Glutamatergic neuron (in vitro differentiated cells): ENCODE results near the gene SPRED1. TPM values are rescaled to one million over a fixed set of nuclear protein-coding genes. Genes with fewer than 3 reads are reported as not detected.
"Not testable (repeated sequence)": the region's sequence is repeated elsewhere in the genome, so short reads cannot be mapped to it uniquely, and the experiment has no call there.

Experiments used
- DNase-seq: peaks from one replicate; pipeline ENCODE4 v3.0.0; 2022
- H3K27ac Mint-ChIP-seq: one replicate; pipeline ENCODE4 v1.8.0; 2020; ENCODE audit warnings: mild to moderate bottlenecking, mixed read lengths, inconsistent platforms; ENCODE audit not compliant: unreplicated experiment
- H3K27me3 Mint-ChIP-seq: one replicate; pipeline ENCODE4 v1.8.0; 2020; ENCODE audit warnings: mild to moderate bottlenecking, moderate library complexity, mixed read lengths, inconsistent platforms; ENCODE audit not compliant: unreplicated experiment
- H3K36me3 Mint-ChIP-seq: one replicate; pipeline ENCODE4 v1.8.0; 2020; ENCODE audit warnings: mild to moderate bottlenecking, mixed read lengths, inconsistent platforms; ENCODE audit not compliant: unreplicated experiment
- H3K4me1 Mint-ChIP-seq: one replicate; pipeline ENCODE4 v1.8.0; 2020; ENCODE audit warnings: mild to moderate bottlenecking, low read depth, mixed read lengths, inconsistent platforms; ENCODE audit not compliant: unreplicated experiment
- H3K4me3 Mint-ChIP-seq: one replicate; pipeline ENCODE4 v1.8.0; 2020; ENCODE audit warnings: mild to moderate bottlenecking, mixed read lengths, inconsistent platforms; ENCODE audit not compliant: unreplicated experiment
- H3K9me3 Mint-ChIP-seq: one replicate; pipeline ENCODE4 v1.8.0; 2020; ENCODE audit warnings: mild to moderate bottlenecking, moderate library complexity, mixed read lengths, inconsistent platforms; ENCODE audit not compliant: unreplicated experiment
- total RNA-seq: library from RNA; stranded (reverse); fragmentation: NEBNext Ultra II Directional; extraction: Animal tissue kit (Norgen Biotek cat#: 25700); gene quantifications from one replicate; pipeline ENCODE4 v1.2.1, GENCODE V29; 2021; ENCODE audit not compliant: unreplicated experiment
- TF ChIP-seq, protein P1 (sequence below): fragments of 200-600 bp; sonication (generic); IDR thresholded peaks from one replicate; pipeline ENCODE4 v1.5.0; 2021; ENCODE audit not compliant: partially characterized antibody, unreplicated experiment

Gene SPRED1
- total RNA-seq, 1 donor from 2014 or later, result 2.4 TPM

DNA sequence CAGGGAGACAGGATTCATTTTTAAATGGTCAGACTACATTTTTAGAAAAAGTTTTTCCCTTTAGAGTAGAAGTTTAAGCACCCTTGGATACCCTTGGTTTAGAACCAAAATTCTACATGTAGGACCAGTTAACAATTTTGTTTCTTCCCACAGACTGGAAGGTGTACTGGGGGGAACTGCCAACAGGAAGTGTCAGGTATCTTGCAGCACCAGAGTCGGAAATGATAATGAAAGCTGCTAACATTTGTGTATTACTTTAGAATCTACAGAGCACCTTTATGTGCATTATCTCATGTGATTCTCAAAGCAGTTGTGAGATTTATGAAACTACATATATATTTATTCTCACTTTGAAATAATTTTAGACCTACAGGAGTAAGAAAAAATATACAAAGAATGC is 21.5 kb downstream of the SPRED1 start:
- H3K27ac Mint-ChIP-seq, result no peak overlapping the region
- H3K36me3 Mint-ChIP-seq, result no peaks in the 10 kb centered on the region
- DNase-seq, result no peak
- H3K27me3 Mint-ChIP-seq, result no peaks in the 10 kb centered on the region
- no peaks in the 10 kb centered on the region for H3K4me1 Mint-ChIP-seq
- no peak overlapping the region for H3K4me3 Mint-ChIP-seq
- TF ChIP-seq, protein P1, sequence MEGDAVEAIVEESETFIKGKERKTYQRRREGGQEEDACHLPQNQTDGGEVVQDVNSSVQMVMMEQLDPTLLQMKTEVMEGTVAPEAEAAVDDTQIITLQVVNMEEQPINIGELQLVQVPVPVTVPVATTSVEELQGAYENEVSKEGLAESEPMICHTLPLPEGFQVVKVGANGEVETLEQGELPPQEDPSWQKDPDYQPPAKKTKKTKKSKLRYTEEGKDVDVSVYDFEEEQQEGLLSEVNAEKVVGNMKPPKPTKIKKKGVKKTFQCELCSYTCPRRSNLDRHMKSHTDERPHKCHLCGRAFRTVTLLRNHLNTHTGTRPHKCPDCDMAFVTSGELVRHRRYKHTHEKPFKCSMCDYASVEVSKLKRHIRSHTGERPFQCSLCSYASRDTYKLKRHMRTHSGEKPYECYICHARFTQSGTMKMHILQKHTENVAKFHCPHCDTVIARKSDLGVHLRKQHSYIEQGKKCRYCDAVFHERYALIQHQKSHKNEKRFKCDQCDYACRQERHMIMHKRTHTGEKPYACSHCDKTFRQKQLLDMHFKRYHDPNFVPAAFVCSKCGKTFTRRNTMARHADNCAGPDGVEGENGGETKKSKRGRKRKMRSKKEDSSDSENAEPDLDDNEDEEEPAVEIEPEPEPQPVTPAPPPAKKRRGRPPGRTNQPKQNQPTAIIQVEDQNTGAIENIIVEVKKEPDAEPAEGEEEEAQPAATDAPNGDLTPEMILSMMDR, result no peak
- no peaks in the 10 kb centered on the region for H3K9me3 Mint-ChIP-seq

DNA sequence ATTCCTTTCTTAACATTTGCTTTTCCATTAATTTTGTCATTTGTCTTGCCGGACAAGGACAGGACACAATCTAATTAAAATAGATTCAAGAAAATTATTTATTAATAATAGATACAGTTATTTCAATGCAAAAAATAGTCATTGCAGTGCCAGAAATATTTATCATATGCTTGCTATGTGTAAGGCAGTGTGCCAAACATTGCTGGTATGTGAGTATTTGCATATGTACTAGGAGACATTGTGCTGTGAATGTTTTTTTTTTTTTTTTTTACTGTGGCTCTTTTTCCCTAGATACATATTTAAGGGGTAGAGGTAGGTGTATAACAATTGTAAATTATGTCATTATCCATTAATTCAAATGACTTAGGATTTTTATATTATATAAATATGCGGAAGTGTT is 23.3 kb downstream of the SPRED1 start:
- Mint-ChIP-seq H3K27ac (no peak overlapping the region), H3K27me3 (no peaks in the 10 kb centered on the region), H3K9me3 (no peaks in the 10 kb centered on the region)

DNA sequence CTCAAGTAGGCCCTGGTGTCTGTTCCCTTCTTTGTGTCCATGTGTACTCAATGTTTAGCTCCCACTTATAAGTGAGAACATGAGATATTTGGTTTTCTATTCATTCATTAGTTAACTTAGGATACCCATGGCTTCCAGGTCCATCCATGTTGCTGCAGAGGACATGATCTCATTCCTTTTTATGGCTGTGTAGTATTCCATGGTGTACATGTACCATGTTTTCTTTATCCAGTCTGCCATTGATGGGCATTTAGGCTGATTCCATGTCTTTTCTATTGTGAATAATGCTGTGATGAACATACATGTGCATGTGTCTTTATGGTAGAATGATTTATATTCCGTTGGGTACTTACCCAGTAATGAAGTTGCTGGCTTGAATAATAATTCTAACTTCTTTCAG is 24.6 kb downstream of the SPRED1 start:
- H3K4me3 Mint-ChIP-seq, H3K4me1 Mint-ChIP-seq, H3K36me3 Mint-ChIP-seq, H3K27me3 Mint-ChIP-seq, DNase-seq, H3K9me3 Mint-ChIP-seq, H3K27ac Mint-ChIP-seq: not testable (repeated sequence)

More for the DNA sequence above, 23.3 kb downstream of the SPRED1 start:
- DNase-seq, result no peak
- H3K36me3 Mint-ChIP-seq, result no peaks in the 10 kb centered on the region
- TF ChIP-seq, protein P1, result no peak
- no peak overlapping the region for H3K4me3 Mint-ChIP-seq
- no peaks in the 10 kb centered on the region for H3K4me1 Mint-ChIP-seq

DNA sequence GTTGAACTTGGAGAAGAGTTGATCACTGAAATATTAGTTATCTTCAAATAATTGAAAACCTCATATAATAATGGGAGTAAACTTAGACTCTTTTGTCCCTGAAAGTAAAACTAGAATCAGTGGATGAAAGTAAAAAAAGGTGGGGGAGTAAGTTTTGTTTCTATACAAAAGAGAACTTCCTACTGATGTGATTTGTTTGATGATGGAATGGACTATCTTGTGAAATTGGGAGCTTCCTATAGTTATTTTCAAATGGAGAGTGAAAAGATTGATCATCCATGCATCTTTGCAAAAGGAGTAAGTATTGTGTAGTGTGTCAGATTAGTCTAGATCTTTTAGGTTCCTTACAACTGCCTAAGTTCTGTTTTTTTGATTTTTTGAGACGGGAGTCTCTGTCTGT is 28.4 kb downstream of the SPRED1 start:
- Mint-ChIP-seq H3K27me3 (peaks cover 2% of the 10 kb centered on the region), H3K36me3 (no peaks in the 10 kb centered on the region), H3K4me1 (no peaks in the 10 kb centered on the region), H3K9me3 (no peaks in the 10 kb centered on the region), H3K4me3 (no peak overlapping the region), H3K27ac (no peak overlapping the region)
- DNase-seq, result no peak
- TF ChIP-seq, protein P1, result no peak

DNA sequence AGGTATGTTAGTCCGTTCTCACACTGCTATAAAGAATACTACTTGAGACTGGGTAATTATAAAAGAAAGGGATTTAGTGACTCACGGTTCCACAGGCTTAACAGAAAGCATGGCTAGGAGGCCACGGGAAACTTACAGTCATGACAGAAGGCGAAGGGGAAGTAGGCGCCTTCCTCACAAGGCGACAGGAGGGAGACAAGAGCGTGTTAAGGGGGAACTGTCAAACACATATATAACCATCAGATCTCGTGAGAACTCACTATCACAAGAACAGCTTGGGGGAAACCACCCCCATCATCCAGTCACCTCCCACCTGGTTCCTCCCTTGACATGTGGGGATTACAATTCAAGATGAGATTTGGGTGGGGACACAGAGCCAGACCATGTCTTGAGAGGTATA is 30.4 kb downstream of the SPRED1 start:
- Mint-ChIP-seq H3K27ac (no peak overlapping the region), H3K27me3 (peaks cover 2% of the 10 kb centered on the region), H3K9me3 (no peaks in the 10 kb centered on the region), H3K4me1 (no peaks in the 10 kb centered on the region), H3K36me3 (no peaks in the 10 kb centered on the region), H3K4me3 (no peak overlapping the region)
- TF ChIP-seq, protein P1, result no peak
- DNase-seq, result no peak

DNA sequence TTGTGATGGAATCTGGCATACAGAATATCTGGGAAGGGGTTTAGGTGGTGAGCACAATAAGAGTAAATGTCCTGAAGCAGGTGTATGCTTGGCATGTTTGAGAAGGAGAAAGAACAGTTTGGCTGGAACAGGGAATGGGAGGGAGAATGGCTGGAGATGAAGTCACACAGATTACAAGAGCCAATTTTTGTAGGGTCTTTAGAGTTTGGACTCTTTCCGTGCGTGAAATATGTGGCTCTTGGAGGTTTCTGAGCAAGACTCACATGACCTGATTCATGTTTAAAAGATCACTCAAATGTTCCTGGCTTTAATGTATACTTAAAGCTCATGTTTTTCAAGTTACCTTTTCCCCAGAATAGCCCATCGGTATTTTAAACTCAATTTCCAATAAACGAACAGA is 32.8 kb downstream of the SPRED1 start:
- Mint-ChIP-seq H3K9me3 (no peaks in the 10 kb centered on the region), H3K36me3 (peaks cover 1% of the 10 kb centered on the region), H3K27me3 (peaks cover 2% of the 10 kb centered on the region), H3K4me1 (no peaks in the 10 kb centered on the region), H3K4me3 (no peak overlapping the region), H3K27ac (no peak overlapping the region)
- DNase-seq, result no peak
- TF ChIP-seq, protein P1, result no peak
